Progenitor cell of endocrine pancreas (in vitro differentiated cells): Measurements from ENCODE around the gene ZNF296. TPM values are rescaled to one million over a fixed set of nuclear protein-coding genes. Genes with fewer than 3 reads are reported as not detected.

Experiments used
- DNase-seq: peaks from one replicate; pipeline ENCODE4 v3.0.0; 2021; ENCODE audit warnings: low spot score; ENCODE audit not compliant: unreplicated experiment
- H3K27ac Mint-ChIP-seq: 2 replicates; pipeline ENCODE4 v1.8.0; 2021; ENCODE audit warnings: mild to moderate bottlenecking, moderate library complexity, mixed read lengths
- H3K27me3 Mint-ChIP-seq: 2 replicates; pipeline ENCODE4 v1.8.0; 2021; ENCODE audit warnings: mixed read lengths
- H3K36me3 Mint-ChIP-seq: 2 replicates; pipeline ENCODE4 v1.8.0; 2022; ENCODE audit warnings: mixed read lengths; ENCODE audit not compliant: insufficient read depth
- H3K4me1 Mint-ChIP-seq: 2 replicates; pipeline ENCODE4 v1.8.0; 2021; ENCODE audit warnings: low read depth, mixed read lengths
- H3K4me3 Mint-ChIP-seq: 2 replicates; pipeline ENCODE4 v1.8.0; 2021; ENCODE audit warnings: low read depth, mild to moderate bottlenecking, moderate library complexity, mixed read lengths
- H3K9me3 Mint-ChIP-seq: 2 replicates; pipeline ENCODE4 v1.8.0; 2021; ENCODE audit warnings: low read depth, mixed read lengths
- total RNA-seq: library from RNA; stranded (reverse); gene quantifications from 2 replicates; pipeline ENCODE4 v1.2.1, GENCODE V29; 2021
- TF ChIP-seq, protein P1 (sequence below): fragments of 200-600 bp; sonication (generic); IDR thresholded peaks from one replicate; pipeline ENCODE4 v1.5.0; 2021; ENCODE audit warnings: antibody characterized with exemption, mild to moderate bottlenecking; ENCODE audit not compliant: unreplicated experiment

Gene ZNF296
- total RNA-seq, 1 donor from 2014 or later: 1.3 TPM

DNA sequence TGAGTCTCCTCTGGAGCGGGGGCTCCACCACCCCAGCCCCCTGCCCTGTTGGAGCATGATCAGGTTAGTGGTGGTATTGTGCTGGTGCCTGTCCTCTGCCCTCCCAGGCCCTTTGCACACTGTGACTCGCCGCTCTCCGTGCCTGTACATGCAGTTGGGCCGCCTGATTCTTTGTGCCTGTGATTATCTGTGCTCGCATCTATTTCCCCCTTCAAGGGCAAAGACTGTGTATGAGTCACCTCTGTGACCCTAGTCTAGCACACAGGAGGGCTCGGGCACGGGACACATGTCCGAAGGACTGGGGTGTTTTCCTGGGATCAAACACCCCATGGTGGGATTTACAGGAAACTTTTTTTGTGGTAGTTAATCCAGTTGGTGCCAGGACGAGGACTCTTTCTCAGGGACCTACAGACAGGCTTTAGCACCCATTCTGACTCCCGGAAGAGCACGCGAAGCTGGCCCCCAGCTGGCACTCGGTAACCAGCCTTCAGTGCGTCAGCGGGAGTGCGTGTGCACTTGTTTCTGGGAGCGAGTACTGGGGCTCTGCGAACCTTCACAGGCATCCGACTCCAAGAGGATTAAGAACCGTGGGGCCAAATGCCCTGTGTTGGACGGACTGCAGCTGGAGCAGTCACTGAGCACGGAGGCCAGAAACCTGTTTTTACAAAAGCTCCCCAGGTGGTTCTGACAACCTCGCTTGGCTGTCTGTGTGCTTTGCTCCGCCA, 23.4 kb upstream of the ZNF296 start:
- TF ChIP-seq, protein P1, sequence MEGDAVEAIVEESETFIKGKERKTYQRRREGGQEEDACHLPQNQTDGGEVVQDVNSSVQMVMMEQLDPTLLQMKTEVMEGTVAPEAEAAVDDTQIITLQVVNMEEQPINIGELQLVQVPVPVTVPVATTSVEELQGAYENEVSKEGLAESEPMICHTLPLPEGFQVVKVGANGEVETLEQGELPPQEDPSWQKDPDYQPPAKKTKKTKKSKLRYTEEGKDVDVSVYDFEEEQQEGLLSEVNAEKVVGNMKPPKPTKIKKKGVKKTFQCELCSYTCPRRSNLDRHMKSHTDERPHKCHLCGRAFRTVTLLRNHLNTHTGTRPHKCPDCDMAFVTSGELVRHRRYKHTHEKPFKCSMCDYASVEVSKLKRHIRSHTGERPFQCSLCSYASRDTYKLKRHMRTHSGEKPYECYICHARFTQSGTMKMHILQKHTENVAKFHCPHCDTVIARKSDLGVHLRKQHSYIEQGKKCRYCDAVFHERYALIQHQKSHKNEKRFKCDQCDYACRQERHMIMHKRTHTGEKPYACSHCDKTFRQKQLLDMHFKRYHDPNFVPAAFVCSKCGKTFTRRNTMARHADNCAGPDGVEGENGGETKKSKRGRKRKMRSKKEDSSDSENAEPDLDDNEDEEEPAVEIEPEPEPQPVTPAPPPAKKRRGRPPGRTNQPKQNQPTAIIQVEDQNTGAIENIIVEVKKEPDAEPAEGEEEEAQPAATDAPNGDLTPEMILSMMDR: no peak
- no peaks in the 10 kb centered on the region for H3K9me3 Mint-ChIP-seq
- H3K4me3 Mint-ChIP-seq: no peak overlapping the region
- no peaks in the 10 kb centered on the region for H3K27me3 Mint-ChIP-seq
- H3K36me3 Mint-ChIP-seq: peaks cover 3% of the 10 kb centered on the region
- no peak for DNase-seq
- H3K27ac Mint-ChIP-seq: peak overlapping the region; percentile 67
- H3K4me1 Mint-ChIP-seq: peaks cover 50% of the 10 kb centered on the region

DNA sequence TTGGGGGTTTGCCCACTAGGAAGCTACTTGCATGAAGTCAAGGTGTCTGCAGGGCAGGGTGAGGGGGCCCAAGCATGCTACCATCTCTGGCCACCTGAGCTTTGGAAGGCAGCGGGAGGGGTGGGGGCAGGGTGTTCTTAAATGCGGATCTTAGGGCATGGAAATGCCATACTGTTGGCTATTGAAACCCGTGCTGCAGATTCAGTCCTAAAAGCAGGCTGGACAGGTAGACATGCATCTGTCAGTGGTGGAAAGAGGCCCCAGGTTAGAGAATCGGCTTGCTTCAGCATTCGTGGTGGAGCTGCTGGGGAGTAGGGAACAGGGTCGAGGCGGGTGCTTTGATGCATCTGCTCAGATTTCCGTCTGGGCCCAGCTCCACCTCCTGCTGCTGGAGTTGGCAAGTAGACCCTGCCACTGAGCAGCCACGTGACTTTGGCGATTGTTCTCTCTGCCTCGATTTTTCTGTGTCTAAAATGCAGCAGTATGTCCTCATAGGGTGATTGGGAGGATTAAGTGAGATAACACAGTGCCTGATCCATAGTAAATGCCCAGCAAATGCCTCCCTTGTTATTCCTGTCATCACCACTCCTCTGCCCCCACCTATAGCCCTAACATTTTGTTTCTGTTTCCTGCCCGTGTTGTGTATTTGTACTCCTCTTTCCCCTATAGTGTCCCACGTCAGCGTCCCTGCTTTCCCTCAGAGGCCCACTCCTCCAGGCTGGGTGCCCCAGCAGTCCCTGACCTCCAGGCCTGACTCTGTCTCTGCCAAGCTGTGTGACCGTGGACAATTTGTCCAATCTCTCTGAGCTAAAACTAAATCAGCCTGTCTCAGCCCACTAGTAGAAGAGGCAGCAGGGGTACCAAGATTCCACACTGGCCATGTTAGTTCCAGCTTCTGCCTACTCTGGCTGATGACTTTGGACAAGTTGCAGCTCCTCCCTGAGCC, 22.5 kb upstream of the ZNF296 start:
- no peaks in the 10 kb centered on the region for H3K9me3 Mint-ChIP-seq
- no peak overlapping the region for H3K4me3 Mint-ChIP-seq
- H3K27me3 Mint-ChIP-seq: no peaks in the 10 kb centered on the region
- H3K4me1 Mint-ChIP-seq: peaks cover 50% of the 10 kb centered on the region
- TF ChIP-seq, protein P1: no peak
- peaks cover 3% of the 10 kb centered on the region for H3K36me3 Mint-ChIP-seq
- H3K27ac Mint-ChIP-seq: no peak overlapping the region
- DNase-seq: no peak

DNA sequence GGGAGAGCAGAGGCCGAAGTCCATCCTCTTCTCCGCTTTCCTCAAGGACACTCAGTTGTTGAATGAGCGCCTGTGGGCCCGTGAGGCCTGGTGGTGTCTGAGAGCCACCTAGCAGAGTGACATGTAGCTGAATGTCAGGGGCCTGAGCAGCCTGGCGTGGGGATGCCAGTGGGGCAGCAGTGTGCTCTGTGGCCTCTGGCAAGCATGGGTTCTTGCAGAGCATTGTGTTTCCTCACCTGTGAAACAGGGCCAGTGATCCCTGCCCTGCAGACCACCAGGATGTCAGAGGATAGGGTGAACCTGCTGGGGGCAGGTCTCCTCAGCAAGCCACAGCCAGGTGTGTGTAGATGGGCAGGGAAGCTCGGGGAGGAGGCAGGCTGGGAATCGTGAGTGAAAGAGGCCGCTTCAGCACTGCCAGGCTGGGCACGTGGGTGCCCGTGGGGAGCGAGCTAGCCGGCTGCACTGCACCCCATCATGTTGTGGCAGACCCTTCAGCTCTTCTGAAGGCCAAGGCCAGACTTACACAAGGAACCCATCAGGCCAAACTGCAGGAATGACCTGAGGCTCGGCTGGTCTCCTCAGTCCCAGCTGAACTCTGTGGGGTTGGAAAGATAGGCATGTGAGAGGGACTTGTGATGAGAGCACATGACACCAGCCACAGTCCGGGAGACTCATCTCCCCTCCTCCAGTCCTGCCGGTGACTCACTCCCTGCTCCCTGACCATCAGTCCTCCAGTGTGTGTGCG, 21.7 kb upstream of the ZNF296 start:
- Mint-ChIP-seq H3K27me3 (no peaks in the 10 kb centered on the region), H3K36me3 (peaks cover 3% of the 10 kb centered on the region), H3K9me3 (no peaks in the 10 kb centered on the region), H3K4me1 (peaks cover 49% of the 10 kb centered on the region), H3K4me3 (no peak overlapping the region), H3K27ac (no peak overlapping the region)
- DNase-seq: no peak
- TF ChIP-seq, protein P1: no peak

DNA sequence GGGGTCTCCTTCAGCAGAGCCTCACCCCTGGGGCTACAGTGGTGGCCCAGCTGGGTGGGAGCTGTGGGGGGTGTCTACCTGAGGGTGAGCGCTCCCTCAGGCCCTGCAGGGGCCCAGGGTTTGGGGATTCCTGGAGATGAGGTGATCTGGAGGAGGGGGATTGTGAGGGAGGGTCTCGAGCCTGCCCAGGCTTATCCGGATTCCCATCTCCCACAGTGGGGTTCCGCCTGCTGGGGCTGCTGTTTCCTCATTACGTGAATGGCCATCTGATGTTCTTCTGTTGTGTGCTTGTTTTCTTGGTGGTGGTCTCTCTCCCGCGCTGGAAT, 21.1 kb upstream of the ZNF296 start:
- TF ChIP-seq, protein P1: no peak

DNA sequence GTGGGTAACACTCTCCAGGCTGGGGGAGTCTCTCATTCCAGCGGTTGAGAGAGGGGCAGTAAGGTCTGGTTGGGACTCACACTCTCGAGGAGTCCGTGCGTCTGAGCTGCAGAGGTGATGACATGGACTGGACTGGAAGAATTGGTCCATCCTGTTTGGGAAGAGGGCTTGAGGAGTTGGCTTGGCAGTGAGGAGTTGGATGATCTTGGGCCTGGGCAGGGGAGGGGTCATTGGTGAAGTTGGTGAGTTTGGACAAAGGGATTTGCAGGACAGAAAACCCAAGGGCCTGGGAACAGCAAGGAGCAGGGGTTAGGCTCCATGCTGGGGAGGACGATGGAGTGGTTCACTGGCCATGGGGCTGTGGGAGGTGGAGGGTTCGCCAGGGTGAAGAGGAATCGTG, 20.4 kb upstream of the ZNF296 start:
- Mint-ChIP-seq H3K27me3 (no peaks in the 10 kb centered on the region), H3K36me3 (peaks cover 3% of the 10 kb centered on the region), H3K4me1 (peaks cover 46% of the 10 kb centered on the region), H3K9me3 (no peaks in the 10 kb centered on the region), H3K27ac (peak overlapping the region; percentile 73), H3K4me3 (no peak overlapping the region)
- TF ChIP-seq, protein P1: no peak
- no peak for DNase-seq

More for the DNA sequence above, 21.1 kb upstream of the ZNF296 start:
- H3K9me3 Mint-ChIP-seq: no peaks in the 10 kb centered on the region
- H3K36me3 Mint-ChIP-seq: peaks cover 3% of the 10 kb centered on the region
- no peak overlapping the region for H3K4me3 Mint-ChIP-seq
- no peaks in the 10 kb centered on the region for H3K27me3 Mint-ChIP-seq
- H3K4me1 Mint-ChIP-seq: peaks cover 48% of the 10 kb centered on the region
- H3K27ac Mint-ChIP-seq: no peak overlapping the region
- no peak for DNase-seq
